HepG2 (cell line): Measurements from ENCODE around the gene PIP4K2B. TPM values are rescaled to one million over a fixed set of nuclear protein-coding genes. Genes with fewer than 3 reads are reported as not detected.

Experiments
- ATF1 ChIP-seq: IDR thresholded peaks from 2 replicates; pipeline ENCODE4 v1.6.1; 2016; ENCODE audit warnings: mild to moderate bottlenecking, control low read depth
- CHD4 ChIP-seq: fragments of 200-600 bp; sonication (generic); IDR thresholded peaks from 2 replicates; pipeline ENCODE4 v1.7.0; 2017; ENCODE audit warnings: mild to moderate bottlenecking, low read length, borderline replicate concordance
- MIER3 ChIP-seq: IDR thresholded peaks from 2 replicates; pipeline ENCODE4 v1.6.1; 2016; ENCODE audit warnings: missing compliant biosample characterization, borderline replicate concordance
- NFIB ChIP-seq: sonication (generic); formaldehyde crosslinking; IDR thresholded peaks from 2 replicates; pipeline ENCODE4 v1.9.0; 2021; ENCODE audit warnings: missing genetic modification reagents, mild to moderate bottlenecking, borderline replicate concordance
- SMARCC2 ChIP-seq: fragments of 450-650 bp; IDR thresholded peaks from 2 replicates; pipeline ENCODE4 v1.6.1; 2017; ENCODE audit warnings: antibody characterized with exemption, mild to moderate bottlenecking
- SP5 ChIP-seq: IDR thresholded peaks from 2 replicates; pipeline ENCODE4 v1.6.1; 2016; ENCODE audit warnings: low read depth, borderline replicate concordance
- ZNF20 ChIP-seq: sonication (generic); formaldehyde crosslinking; IDR thresholded peaks from 2 replicates; pipeline ENCODE4 v1.4.0; 2020; ENCODE audit warnings: mild to moderate bottlenecking, moderate library complexity, missing genetic modification reagents
- ZNF33B ChIP-seq: sonication (generic); formaldehyde crosslinking; IDR thresholded peaks from 2 replicates; pipeline ENCODE4 v1.5.1; 2020; ENCODE audit warnings: mild to moderate bottlenecking, missing genetic modification reagents
- ZNF343 ChIP-seq: sonication (generic); formaldehyde crosslinking; IDR thresholded peaks from 2 replicates; pipeline ENCODE4 v1.4.0; 2020; ENCODE audit warnings: mild to moderate bottlenecking, missing genetic modification reagents
- ZNF501 ChIP-seq: sonication (generic); formaldehyde crosslinking; IDR thresholded peaks from 2 replicates; pipeline ENCODE4 v1.5.1; 2020; ENCODE audit warnings: mild to moderate bottlenecking, moderate library complexity, missing genetic modification reagents
- ZNF775 ChIP-seq: sonication (generic); formaldehyde crosslinking; IDR thresholded peaks from 2 replicates; pipeline ENCODE4 v1.4.0; 2020; ENCODE audit warnings: missing genetic modification reagents, mild to moderate bottlenecking, moderate library complexity, borderline replicate concordance
- polyA plus RNA-seq, 8 experiments: library from polyadenylated mRNA; depleted of rRNA in 3 of 8; stranded (reverse) in 7 of 8; unstranded in 1 of 8; fragments of >200 nt; fragmentation: Illumina TruSeq in 4 of 8; extraction: Trizol in 4 of 8; gene quantifications; 2 replicates each; pipeline versions ENCODE4 v1.2.1 to v1.2.3, GENCODE V29; 2011 to 2016; ENCODE audit warnings: low read depth in 4 of 8, missing spikeins in 1 of 8, mixed read lengths in 1 of 8; ENCODE audit not compliant: insufficient read depth in 1 of 8
- total RNA-seq, 5 experiments: library from RNA; depleted of rRNA; stranded (reverse); fragments of >200 nt; fragmentation: Illumina TruSeq; extraction: Trizol; gene quantifications; 2 replicates each; pipeline ENCODE4 v1.2.3, GENCODE V29; 2016; ENCODE audit warnings: low read depth in 1 of 5
- TF ChIP-seq, protein P1 (sequence below): sonication (generic); formaldehyde crosslinking; IDR thresholded peaks from 2 replicates; pipeline ENCODE4 v1.4.0; 2020; ENCODE audit warnings: mild to moderate bottlenecking, missing genetic modification reagents
- TF ChIP-seq, protein P2 (sequence below): sonication (generic); formaldehyde crosslinking; IDR thresholded peaks from 2 replicates; pipeline ENCODE4 v1.5.0; 2020; ENCODE audit warnings: missing genetic modification reagents
- TF ChIP-seq, protein P3 (sequence below): sonication (generic); formaldehyde crosslinking; IDR thresholded peaks from 2 replicates; pipeline ENCODE4 v1.4.0; 2020; ENCODE audit warnings: mild to moderate bottlenecking, missing genetic modification reagents
- TF ChIP-seq, protein P4 (sequence below): sonication (generic); formaldehyde crosslinking; conservative IDR thresholded peaks from 2 replicates; pipeline ENCODE4 v1.4.0; 2020; ENCODE audit warnings: missing genetic modification reagents

Gene PIP4K2B
- total and polyA plus RNA-seq, 2 of the 13 experiments (the other 11 are each of a cell fraction or from before 2014, with no cell fraction given) = 20.4 to 54.0 TPM

DNA sequence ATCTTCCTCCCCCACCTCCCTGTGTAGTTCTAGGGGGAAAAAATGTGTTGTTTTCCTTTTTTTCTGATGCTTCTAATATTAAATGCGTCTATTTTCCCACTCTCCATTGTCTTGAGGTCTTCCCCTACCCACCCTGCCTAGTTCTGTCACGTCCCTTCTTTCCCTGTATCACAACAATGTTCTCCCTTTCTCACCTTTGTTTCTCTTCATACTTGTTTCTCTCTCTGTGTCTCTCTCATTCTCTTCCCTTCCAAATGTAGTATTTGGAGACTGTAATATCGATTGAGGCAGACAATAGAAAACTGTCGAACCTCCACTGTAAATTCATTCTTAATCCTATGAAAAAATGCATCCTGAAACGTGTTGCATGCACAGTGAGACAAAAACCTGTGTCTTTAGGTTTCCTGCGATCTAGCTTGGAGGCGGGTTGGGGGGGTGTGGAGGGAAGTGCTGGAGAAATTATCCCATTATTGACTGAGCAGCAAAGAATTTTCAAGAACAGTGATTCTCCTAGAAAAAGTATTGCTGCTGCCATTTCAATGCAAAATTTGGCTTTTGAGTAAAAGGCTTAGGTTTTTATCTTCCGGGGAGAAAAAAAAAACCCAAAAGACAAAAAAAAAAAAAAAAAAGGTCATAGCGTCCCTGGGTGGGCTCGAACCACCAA is 48.1 kb downstream of the PIP4K2B start (continued):
- TF ChIP-seq, protein P1, sequence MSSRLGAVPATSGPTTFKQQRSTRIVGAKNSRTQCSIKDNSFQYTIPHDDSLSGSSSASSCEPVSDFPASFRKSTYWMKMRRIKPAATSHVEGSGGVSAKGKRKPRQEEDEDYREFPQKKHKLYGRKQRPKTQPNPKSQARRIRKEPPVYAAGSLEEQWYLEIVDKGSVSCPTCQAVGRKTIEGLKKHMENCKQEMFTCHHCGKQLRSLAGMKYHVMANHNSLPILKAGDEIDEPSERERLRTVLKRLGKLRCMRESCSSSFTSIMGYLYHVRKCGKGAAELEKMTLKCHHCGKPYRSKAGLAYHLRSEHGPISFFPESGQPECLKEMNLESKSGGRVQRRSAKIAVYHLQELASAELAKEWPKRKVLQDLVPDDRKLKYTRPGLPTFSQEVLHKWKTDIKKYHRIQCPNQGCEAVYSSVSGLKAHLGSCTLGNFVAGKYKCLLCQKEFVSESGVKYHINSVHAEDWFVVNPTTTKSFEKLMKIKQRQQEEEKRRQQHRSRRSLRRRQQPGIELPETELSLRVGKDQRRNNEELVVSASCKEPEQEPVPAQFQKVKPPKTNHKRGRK (CRISPR knock-in tag) = peak; percentile 93
- TF ChIP-seq CHD4 (peak; percentile 94; the same call in 1 of the 2 replicates), NFIB (no peak), ZNF343 (CRISPR knock-in tag) (peak; percentile 42; the same call in 1 of the 2 replicates), SP5 (CRISPR knock-in tag) (0 out of 2 replicates have a peak, but pooled peaks have one; percentile 6), ATF1 (CRISPR knock-in tag) (peak; percentile 38; the same call in 1 of the 2 replicates), ZNF775 (peak; percentile 70; the same call in 1 of the 2 replicates), ZNF501 (CRISPR knock-in tag) (no peak), ZNF20 (CRISPR knock-in tag) (no peak), SMARCC2 (no peak), MIER3 (0 out of 2 replicates have a peak, but pooled peaks have one; percentile 15), ZNF33B (CRISPR knock-in tag) (no peak)
- TF ChIP-seq, protein P2, sequence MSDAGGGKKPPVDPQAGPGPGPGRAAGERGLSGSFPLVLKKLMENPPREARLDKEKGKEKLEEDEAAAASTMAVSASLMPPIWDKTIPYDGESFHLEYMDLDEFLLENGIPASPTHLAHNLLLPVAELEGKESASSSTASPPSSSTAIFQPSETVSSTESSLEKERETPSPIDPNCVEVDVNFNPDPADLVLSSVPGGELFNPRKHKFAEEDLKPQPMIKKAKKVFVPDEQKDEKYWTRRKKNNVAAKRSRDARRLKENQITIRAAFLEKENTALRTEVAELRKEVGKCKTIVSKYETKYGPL (CRISPR knock-in tag) = no peak
- TF ChIP-seq, protein P3, sequence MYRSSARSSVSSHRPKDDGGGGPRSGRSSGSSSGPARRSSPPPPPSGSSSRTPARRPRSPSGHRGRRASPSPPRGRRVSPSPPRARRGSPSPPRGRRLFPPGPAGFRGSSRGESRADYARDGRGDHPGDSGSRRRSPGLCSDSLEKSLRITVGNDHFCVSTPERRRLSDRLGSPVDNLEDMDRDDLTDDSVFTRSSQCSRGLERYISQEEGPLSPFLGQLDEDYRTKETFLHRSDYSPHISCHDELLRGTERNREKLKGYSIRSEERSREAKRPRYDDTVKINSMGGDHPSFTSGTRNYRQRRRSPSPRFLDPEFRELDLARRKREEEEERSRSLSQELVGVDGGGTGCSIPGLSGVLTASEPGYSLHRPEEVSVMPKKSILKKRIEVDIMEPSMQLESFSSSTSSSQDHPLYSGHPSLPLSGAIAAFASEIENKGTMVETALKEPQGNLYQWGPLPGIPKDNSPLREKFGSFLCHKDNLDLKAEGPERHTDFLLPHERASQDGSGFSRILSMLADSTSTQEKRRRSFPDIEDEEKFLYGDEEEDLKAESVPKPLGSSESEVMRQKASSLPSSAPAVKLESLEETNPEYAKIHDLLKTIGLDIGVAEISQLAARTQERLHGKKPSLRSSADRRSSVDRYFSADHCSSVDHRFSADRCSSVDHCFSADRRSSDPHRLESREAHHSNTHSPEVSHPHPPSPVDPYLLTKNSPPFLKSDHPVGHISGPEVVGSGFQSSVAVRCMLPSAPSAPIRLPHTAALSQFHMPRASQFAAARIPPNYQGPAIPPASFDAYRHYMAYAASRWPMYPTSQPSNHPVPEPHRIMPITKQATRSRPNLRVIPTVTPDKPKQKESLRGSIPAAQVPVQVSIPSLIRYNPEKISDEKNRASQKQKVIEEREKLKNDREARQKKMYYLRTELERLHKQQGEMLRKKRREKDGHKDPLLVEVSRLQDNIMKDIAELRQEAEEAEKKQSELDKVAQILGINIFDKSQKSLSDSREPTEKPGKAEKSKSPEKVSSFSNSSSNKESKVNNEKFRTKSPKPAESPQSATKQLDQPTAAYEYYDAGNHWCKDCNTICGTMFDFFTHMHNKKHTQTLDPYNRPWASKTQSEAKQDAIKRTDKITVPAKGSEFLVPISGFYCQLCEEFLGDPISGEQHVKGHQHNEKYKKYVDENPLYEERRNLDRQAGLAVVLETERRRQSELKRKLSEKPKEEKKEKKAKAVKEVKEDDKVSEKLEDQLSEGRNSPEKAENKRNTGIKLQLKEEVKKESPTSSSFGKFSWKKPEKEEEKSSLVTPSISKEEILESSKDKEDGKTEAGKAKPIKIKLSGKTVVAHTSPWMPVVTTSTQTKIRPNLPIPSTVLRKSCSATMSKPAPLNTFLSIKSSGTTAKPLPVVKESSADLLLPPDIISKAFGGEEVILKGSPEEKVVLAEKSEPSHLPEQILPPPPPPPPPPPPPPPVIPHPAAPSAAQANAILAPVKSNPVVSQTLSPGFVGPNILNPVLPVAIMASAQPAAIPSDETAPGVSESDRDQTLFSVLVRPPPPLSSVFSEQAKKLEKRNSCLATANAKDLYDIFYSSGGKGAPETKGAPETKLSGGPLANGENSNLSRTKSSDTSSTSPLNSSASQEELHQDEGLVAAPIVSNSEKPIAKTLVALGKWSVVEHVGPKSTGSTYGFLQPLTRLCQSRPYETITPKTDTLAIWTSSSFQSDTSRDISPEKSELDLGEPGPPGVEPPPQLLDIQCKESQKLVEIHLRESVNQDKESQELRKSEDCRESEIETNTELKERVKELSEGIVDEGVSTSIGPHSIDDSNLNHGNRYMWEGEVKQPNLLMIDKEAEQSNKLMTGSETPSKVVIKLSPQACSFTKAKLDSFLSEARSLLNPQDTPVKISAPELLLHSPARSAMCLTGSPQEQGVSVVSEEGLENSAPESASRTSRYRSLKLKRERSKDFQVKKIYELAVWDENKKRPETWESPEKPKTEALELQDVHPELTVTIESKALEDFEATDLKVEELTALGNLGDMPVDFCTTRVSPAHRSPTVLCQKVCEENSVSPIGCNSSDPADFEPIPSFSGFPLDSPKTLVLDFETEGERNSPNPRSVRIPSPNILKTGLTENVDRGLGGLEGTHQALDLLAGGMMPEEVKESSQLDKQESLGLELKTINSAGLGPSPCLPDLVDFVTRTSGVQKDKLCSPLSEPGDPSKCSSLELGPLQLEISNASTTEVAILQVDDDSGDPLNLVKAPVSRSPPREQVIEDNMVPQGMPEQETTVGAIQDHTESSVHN (CRISPR knock-in tag) = no peak; the same call in 1 of the 2 replicates
- TF ChIP-seq, protein P4, sequence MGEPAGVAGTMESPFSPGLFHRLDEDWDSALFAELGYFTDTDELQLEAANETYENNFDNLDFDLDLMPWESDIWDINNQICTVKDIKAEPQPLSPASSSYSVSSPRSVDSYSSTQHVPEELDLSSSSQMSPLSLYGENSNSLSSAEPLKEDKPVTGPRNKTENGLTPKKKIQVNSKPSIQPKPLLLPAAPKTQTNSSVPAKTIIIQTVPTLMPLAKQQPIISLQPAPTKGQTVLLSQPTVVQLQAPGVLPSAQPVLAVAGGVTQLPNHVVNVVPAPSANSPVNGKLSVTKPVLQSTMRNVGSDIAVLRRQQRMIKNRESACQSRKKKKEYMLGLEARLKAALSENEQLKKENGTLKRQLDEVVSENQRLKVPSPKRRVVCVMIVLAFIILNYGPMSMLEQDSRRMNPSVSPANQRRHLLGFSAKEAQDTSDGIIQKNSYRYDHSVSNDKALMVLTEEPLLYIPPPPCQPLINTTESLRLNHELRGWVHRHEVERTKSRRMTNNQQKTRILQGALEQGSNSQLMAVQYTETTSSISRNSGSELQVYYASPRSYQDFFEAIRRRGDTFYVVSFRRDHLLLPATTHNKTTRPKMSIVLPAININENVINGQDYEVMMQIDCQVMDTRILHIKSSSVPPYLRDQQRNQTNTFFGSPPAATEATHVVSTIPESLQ (CRISPR knock-in tag) = 0 out of 2 replicates have a peak, but pooled peaks have one; percentile 45
